SKM-1 (cell line): ENCODE data around the gene MYO6.
"Not testable (repeated sequence)": the region's sequence is repeated elsewhere in the genome, so short reads cannot be mapped to it uniquely, and the experiment has no call there.

Experiments
- DNase-seq: peaks from one replicate; lab custom pipeline; 2025; ENCODE audit not compliant: unreplicated experiment; lab: John Stamatoyannopoulos, UW

Gene MYO6

GRCh38 chr6:75748743-75749538, at the start of gene MYO6:
TSS of gene MYO6 (plus strand) at chr6:75749239. CDS start at chr6:75817548, 68,309 bp downstream.
- no peak for DNase-seq

- DNase-seq: not testable (repeated sequence)
Observed at GRCh38 chr6:75708334-75708733, 40.7 kb upstream of the MYO6 start.

GRCh38 chr6:75711173-75711572, 37.9 kb upstream of the MYO6 start:
- DNase-seq: no peak

GRCh38 chr6:75719133-75719532, 29.9 kb upstream of the MYO6 start:
- DNase-seq: no peak

- no peak for DNase-seq
Observed at GRCh38 chr6:75723382-75723781, 25.7 kb upstream of the MYO6 start.

GRCh38 chr6:75727206-75727605, 21.8 kb upstream of the MYO6 start:
- DNase-seq: no peak

GRCh38 chr6:75731029-75731428, 18.0 kb upstream of the MYO6 start:
- not testable (repeated sequence) for DNase-seq

GRCh38 chr6:75735491-75736186, 13.4 kb upstream of the MYO6 start:
- DNase-seq: no peak

GRCh38 chr6:75743971-75744370, 5.1 kb upstream of the MYO6 start:
- DNase-seq: no peak

GRCh38 chr6:75745404-75745803, 3.6 kb upstream of the MYO6 start:
- DNase-seq: no peak

- DNase-seq: no peak
Observed at GRCh38 chr6:75746221-75746620, 2.8 kb upstream of the MYO6 start.

GRCh38 chr6:75747152-75747992, 1.7 kb upstream of the MYO6 start:
- no peak for DNase-seq

- no peak for DNase-seq
Observed at GRCh38 chr6:75748003-75748742, 866 bp upstream of the MYO6 start.

- DNase-seq: no peak
Observed at GRCh38 chr6:75751443-75751842, 2.4 kb downstream of the MYO6 start.

GRCh38 chr6:75752365-75752764, 3.3 kb downstream of the MYO6 start:
- DNase-seq: no peak

GRCh38 chr6:75755704-75756103, 6.7 kb downstream of the MYO6 start:
- DNase-seq: no peak

GRCh38 chr6:75757295-75757694, 8.3 kb downstream of the MYO6 start:
- DNase-seq: no peak

GRCh38 chr6:75758061-75758460, 9.0 kb downstream of the MYO6 start:
- DNase-seq: no peak

- no peak for DNase-seq
Observed at GRCh38 chr6:75759207-75759606, 10.2 kb downstream of the MYO6 start.

- DNase-seq: no peak
Observed at GRCh38 chr6:75760320-75760719, 11.3 kb downstream of the MYO6 start.

- DNase-seq: no peak
Observed at GRCh38 chr6:75761489-75761888, 12.4 kb downstream of the MYO6 start.
